Activated gamma-delta T cell treated with Interleukin-2 at 50 U/mL for 16 hours (primary cell): ENCODE measurements around the gene FAM98A.

Experiments
- DNase-seq: peaks from one replicate; pipeline ENCODE4 v3.0.0-alpha.2; 2020

The FAM98A gene

GRCh38 chr2:33595385-33595784, 3.7 kb downstream of the FAM98A start:
- no peak for DNase-seq

DNA sequence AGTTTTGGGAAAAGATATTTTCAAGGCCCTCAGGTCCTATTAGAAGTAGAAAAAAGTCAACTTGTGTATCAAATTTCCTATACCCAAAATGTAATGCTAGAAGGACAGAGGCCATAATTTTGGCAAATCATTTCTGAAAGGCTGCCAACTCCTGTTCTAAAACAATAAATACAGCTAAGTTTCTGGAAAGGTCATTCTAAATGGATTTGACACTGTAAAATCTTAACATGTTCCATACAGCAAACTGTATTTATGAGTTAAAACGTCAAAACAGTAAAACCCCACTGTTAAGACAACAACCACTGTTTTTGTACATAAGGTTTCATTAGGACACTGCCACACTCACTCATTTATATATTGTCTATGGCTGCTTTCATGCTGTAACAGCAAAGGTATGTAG, 9.7 kb downstream of the FAM98A start:
- DNase-seq, result no peak

DNA sequence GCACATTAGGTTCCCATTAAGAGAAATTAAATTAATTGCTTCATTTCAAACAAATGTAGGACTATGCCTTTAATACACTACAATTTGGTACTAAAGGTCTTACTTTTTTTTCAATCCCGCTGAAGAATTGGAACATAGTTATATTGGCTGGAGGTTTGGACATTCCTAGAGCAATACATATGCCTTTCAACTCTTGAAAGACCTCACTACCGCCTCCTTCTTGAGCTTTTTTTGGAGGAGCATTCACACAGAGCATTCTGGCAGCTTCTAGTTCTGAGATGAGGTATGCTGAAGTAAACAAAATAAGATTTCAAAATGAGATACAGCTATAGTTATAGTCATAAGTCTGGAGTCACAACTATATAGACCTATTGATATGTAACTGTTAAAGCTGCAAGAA, 10.9 kb downstream of the FAM98A start:
- no peak for DNase-seq

- DNase-seq, result no peak
These were observed 12.3 kb downstream of the FAM98A start for GRCh38 chr2:33586766-33587165.

GRCh38 chr2:33583194-33583938, 15.7 kb downstream of the FAM98A start:
- DNase-seq, result peak; percentile 13

GRCh38 chr2:33581872-33582271, 17.2 kb downstream of the FAM98A start:
- no peak for DNase-seq

DNA sequence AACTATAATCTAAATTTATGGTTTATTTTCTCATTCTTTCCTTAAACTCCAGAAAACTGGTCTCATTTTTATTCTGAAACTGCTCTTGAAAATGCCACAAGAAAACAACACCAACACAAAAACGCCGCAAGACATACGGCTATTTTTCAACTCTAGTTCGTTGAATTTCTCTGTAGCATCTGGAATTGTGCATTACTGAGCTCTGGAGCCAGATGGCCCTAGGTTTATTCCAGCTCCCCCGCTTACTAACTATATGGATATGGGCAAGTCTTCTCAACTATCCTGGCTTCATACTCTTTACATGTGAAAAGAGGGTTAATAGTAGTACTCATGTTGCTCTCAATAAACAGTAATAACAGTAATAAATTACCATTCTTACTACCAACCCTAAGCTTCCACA, 19.9 kb downstream of the FAM98A start:
- DNase-seq, result no peak

DNA sequence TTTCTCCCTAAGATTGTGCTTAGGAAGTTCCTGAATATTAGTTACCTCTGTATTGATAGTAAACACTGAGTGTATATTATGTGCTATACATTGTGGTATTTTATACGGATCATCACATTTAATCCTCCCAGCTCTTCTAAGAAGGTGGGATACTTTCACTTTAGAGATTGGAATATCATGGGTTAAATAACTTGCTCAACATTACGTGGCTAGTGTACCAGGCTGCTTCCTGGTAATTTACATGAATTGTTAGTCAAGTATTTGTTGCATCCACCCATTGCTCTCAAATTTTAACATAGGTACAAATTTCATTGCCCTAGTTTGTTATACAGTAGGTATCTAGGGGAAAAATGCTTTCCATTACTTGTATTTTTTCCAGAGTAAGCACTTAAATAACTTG, 21.4 kb downstream of the FAM98A start:
- DNase-seq, result no peak

- no peak for DNase-seq
These were observed 22.0 kb downstream of the FAM98A start for GRCh38 chr2:33577084-33577483.

DNA sequence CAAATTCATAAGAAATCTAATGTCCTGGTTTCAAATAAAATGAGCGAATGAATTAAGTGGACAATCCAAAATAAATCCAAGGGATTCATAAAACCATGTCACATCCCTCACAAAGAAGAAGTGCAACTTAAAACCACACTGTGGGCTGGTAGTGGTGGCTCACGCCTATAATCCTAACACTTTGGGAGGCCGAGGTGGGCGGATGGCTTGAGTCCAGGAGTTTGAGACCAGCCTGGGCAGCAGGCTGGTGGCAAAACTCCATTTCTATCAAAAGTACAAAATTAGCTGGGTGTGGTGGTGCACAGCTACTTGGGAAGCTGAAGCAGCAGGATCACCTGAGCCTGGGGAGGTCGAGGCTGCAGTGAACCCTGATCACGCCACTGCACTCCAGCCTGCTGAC, 25.4 kb downstream of the FAM98A start:
- no peak for DNase-seq

DNA sequence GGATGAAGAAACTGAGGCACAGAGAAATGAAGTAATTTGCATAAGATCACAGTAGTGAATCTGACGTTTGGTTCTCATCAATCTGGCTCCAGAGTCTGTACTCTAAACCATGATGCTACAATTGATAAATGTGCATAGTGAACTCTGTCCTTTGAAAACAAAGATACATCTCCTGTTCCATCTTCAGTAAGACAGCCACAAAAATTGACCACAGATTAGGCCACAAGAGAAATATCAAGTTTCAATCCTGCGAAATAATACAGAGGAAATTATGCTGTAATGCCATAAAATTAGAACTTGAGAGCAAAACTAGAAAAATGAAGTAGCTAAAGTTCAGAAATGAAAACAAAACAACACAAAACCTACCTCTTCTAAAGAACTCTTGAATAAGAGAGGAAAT, 28.4 kb downstream of the FAM98A start:
- no peak for DNase-seq

DNA sequence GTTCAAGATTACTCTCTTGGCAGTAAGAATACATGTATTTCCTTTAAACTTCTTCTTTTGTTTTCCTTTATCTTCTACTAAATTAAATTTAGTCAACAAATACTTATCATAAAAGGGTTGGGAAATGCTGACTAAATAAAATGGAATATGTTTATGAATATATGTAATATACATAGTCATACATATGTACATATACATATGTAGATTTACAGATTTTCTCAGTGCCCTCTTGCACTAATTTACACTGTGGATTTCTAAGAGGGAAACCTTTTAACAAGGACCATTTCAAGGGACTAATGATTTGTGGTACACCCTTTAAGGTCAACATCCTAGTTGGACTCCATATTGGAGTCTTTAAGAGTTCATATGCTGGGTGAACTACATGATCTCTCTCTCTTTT, 37.2 kb downstream of the FAM98A start:
- DNase-seq, result no peak

- DNase-seq, result no peak
These were observed 39.1 kb downstream of the FAM98A start for GRCh38 chr2:33560017-33560416.

- DNase-seq, result no peak
These were observed 39.8 kb downstream of the FAM98A start for GRCh38 chr2:33559328-33559727.

- DNase-seq, result no peak
These were observed 43.4 kb downstream of the FAM98A start for GRCh38 chr2:33555681-33556080.

- no peak for DNase-seq
These were observed 46.2 kb downstream of the FAM98A start for GRCh38 chr2:33552758-33553461.

DNA sequence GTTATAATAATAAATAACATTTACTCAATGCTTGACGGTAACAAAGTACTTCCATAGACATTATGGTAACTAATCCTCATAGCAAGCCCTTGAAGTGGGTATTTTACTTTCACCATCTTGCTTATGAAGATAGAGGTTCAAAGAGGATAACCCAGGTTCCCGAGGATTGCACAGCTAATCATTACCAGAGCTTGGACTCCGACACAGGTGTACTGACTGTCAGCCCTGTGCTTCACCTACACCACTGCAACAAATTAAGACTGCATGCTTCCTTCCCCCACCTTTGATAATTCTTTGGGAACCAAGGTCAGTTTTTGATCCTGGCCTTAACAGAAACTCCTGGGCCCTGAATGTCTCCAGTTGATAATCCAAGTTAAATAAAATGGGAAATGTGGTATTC, 48.9 kb downstream of the FAM98A start:
- no peak for DNase-seq

- DNase-seq, result no peak
These were observed 57.9 kb downstream of the FAM98A start for GRCh38 chr2:33541243-33541642.

GRCh38 chr2:33535421-33535820, 63.7 kb downstream of the FAM98A start:
- DNase-seq, result no peak
